Upper lobe of left lung (tissue), 6 donors: ENCODE results near the gene APOOL. TPM values are rescaled to one million over a fixed set of nuclear protein-coding genes. Genes with fewer than 3 reads are reported as not detected.
"Not testable (repeated sequence)": the region's sequence is repeated elsewhere in the genome, so short reads cannot be mapped to it uniquely, and the experiment has no call there.

ENCODE experiments used
- ATAC-seq, 2 donors: fragments of 200-7000 bp; cut with Tn5 transposase; one replicate each; pipeline ENCODE4 v1.9.1; 2022; ENCODE audit warnings: mild to moderate bottlenecking in 2 of 2, moderate library complexity in 2 of 2; ENCODE audit not compliant: low FRiP score in 2 of 2
- DNase-seq, 2 donors: peaks; one replicate each; pipeline ENCODE4 v3.0.0-alpha.2; 2019 to 2020
- H3K27ac ChIP-seq, 4 donors: fragments of 200-600 bp; sonication (generic); one replicate each; pipeline ENCODE4 v1.5.1; 2016 to 2019
- H3K27me3 ChIP-seq, 4 donors: fragments of 200-600 bp; sonication (generic); one replicate each; pipeline ENCODE4 v1.5.1; 2017 to 2019
- H3K36me3 ChIP-seq, 4 donors: fragments of 200-600 bp; sonication (generic); one replicate each; pipeline ENCODE4 v1.5.1; 2016 to 2019
- H3K4me1 ChIP-seq, 4 donors: fragments of 200-600 bp; sonication (generic); one replicate each; pipeline ENCODE4 v1.5.1; 2018 to 2019
- H3K4me3 ChIP-seq, 4 donors: fragments of 200-600 bp; sonication (generic); one replicate each; pipeline ENCODE4 v1.5.1; 2017 to 2019; ENCODE audit warnings: mild to moderate bottlenecking in 2 of 4, moderate library complexity in 1 of 4
- H3K9me3 ChIP-seq, 4 donors: fragments of 200-600 bp; sonication (generic); one replicate each; pipeline ENCODE4 v1.5.1; 2018 to 2019
- EP300 ChIP-seq, 4 donors: sonication (generic); formaldehyde crosslinking; IDR thresholded peaks; one replicate each; pipeline ENCODE4 v1.5.1; 2017; ENCODE audit warnings: antibody characterized with exemption in 4 of 4, control low read depth in 2 of 4
- POLR2A ChIP-seq, 4 donors: fragments of 450-650 bp; IDR thresholded peaks; one replicate each; pipeline ENCODE4 v1.5.1; 2016 to 2017; ENCODE audit warnings: antibody characterized with exemption in 4 of 4, mild to moderate bottlenecking in 2 of 4
- POLR2AphosphoS5 ChIP-seq, 2 donors: sonication (generic); formaldehyde crosslinking; IDR thresholded peaks; one replicate each; pipeline ENCODE4 v1.5.1; 2017; ENCODE audit warnings: antibody characterized with exemption in 2 of 2
- WGBS, 2 donors: methylation state at CpG; one replicate each; pipeline ENCODE4 v1.1.5; 2017 to 2018; 5-methylcytosine and 5-hydroxymethylcytosine counted together
- total RNA-seq, 6 donors: library from RNA; depleted of rRNA in 4 of 6; stranded (reverse); fragments of >200 nt in 4 of 6; gene quantifications; one replicate each; pipeline versions ENCODE4 v1.1.0 to v1.2.1, GENCODE V29; 2016 to 2021
- TF ChIP-seq, protein P1 (sequence below), 6 experiments: fragments of 450-650 bp in 4 of 6; fragments of 200-600 bp in 2 of 6; sonication (generic) in 2 of 6; IDR thresholded peaks; one replicate each; pipeline ENCODE4 v1.5.1; 2016 to 2019; ENCODE audit warnings: antibody characterized with exemption in 6 of 6
- donor health status: DM: no; HTN: no; CAD: no; lungs with moderate emphysema.
- donor health status: DM: no; HTN: yes; CAD: no; lungs with severe emphysema.

The APOOL gene
- total RNA-seq, 6 donors from 2014 or later = 3.8 to 17.0 (median 11.6) TPM

DNA sequence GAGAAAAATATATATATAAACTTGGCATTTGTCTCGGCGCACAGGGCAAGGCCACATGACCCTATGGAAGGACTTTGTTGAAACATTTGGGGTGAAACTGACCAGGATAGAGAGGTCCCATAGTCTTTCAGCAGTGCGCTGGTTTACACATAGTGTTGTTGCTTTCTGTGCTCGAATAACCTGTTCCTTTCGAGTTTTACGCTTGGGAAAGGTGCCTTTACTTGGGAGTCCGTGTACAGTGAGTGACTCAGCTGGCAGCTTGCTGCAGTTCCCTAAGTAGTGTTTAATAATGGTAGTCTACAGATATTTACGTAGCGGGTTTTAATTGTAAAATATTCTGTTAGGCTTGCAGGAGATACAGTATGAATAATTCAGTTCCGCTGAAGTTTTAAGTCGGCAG is 578 bp downstream of the APOOL start:
- Histone ChIP-seq H3K27ac (peak overlapping the region; percentile 38 to 69 (median 59)), H3K4me3 (peak overlapping the region; percentile 42 to 69 (median 56)), H3K4me1 (peaks cover 0 to 4% (median 0%) of the 10 kb centered on the region in 4 donors), H3K9me3 (no peaks in the 10 kb centered on the region), H3K36me3 (no peaks in the 10 kb centered on the region), H3K27me3 (no peaks in the 10 kb centered on the region)
- 6 to 42% methylated on average over 11 of the region's 11 CpGs for WGBS, 2 donors
- ATAC-seq (peak in 1 of 2 donors; percentile 11), DNase-seq (no peak)
- TF ChIP-seq, protein P1, sequence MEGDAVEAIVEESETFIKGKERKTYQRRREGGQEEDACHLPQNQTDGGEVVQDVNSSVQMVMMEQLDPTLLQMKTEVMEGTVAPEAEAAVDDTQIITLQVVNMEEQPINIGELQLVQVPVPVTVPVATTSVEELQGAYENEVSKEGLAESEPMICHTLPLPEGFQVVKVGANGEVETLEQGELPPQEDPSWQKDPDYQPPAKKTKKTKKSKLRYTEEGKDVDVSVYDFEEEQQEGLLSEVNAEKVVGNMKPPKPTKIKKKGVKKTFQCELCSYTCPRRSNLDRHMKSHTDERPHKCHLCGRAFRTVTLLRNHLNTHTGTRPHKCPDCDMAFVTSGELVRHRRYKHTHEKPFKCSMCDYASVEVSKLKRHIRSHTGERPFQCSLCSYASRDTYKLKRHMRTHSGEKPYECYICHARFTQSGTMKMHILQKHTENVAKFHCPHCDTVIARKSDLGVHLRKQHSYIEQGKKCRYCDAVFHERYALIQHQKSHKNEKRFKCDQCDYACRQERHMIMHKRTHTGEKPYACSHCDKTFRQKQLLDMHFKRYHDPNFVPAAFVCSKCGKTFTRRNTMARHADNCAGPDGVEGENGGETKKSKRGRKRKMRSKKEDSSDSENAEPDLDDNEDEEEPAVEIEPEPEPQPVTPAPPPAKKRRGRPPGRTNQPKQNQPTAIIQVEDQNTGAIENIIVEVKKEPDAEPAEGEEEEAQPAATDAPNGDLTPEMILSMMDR (IDR thresholded peaks at IDR 0.05) = no peak
- no peak for TF ChIP-seq POLR2A (IDR thresholded peaks at IDR 0.05)
- no peak for TF ChIP-seq POLR2AphosphoS5 (IDR thresholded peaks at IDR 0.05)
- no peak for TF ChIP-seq EP300 (IDR thresholded peaks at IDR 0.05)

DNA sequence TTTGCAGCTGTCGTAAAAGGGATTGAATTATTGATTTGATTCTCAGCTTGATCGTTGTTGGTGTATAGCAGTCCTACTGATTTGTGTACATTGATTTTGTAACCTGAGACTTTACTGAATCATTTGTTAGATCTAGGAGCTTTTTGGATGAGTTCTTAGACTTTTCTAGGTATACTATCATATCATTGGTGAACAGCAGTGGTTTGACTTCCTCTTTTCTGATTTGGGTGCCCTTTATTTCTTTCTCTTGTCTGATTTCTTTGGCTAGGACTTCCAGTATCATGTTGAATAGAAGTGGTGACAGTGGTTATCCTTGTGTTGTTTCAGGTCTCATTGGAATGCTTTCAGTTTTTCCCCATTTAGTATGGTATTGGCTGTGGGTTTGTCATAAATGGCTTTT is 8.4 kb downstream of the APOOL start:
- H3K27me3 ChIP-seq = no peaks in the 10 kb centered on the region
- no peaks in the 10 kb centered on the region for H3K9me3 ChIP-seq
- no peak for ATAC-seq
- DNase-seq = no peak
- no peaks in the 10 kb centered on the region for H3K36me3 ChIP-seq
- no peaks in the 10 kb centered on the region for H3K4me1 ChIP-seq
- H3K27ac ChIP-seq = no peak overlapping the region
- H3K4me3 ChIP-seq = no peak overlapping the region
- 94 to 95% methylated on average over 2 of the region's 2 CpGs for WGBS, 2 donors
- no peak for TF ChIP-seq POLR2A (IDR thresholded peaks at IDR 0.05)
- TF ChIP-seq, protein P1 (IDR thresholded peaks at IDR 0.05) = no peak
- no peak for TF ChIP-seq POLR2AphosphoS5 (IDR thresholded peaks at IDR 0.05)
- no peak for TF ChIP-seq EP300 (IDR thresholded peaks at IDR 0.05)

DNA sequence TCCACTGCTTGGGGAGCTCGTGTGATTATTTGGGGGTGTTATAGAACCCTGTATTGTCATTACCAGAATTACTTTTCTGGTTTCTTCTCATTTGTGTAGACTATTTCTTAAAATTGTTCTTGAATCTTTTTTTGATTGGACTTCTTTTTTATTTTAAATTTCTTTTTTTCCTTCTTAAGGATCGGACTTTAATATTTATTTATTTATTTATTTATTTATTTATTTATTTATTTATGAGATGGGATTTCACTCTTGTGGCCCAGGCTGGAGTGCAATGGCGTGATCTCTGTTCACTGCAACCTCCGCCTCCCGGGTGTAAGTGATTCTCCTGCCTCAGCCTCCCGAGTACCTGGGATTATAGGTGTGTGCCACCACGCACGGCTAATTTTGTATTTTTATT is 11.7 kb downstream of the APOOL start:
- not testable (repeated sequence) for H3K36me3 ChIP-seq, DNase-seq, H3K4me3 ChIP-seq, ATAC-seq, H3K9me3 ChIP-seq, H3K27ac ChIP-seq, H3K4me1 ChIP-seq, H3K27me3 ChIP-seq
- 89 to 98% methylated on average over 8 of the region's 8 CpGs for WGBS, 2 donors

GRCh38 chrX:85017721-85018120 is 14.0 kb downstream of the APOOL start:
- Histone ChIP-seq H3K36me3 (no peaks in the 10 kb centered on the region), H3K9me3 (no peaks in the 10 kb centered on the region), H3K4me1 (no peaks in the 10 kb centered on the region), H3K4me3 (no peak overlapping the region), H3K27ac (no peak overlapping the region), H3K27me3 (no peaks in the 10 kb centered on the region)
- DNase-seq (no peak), ATAC-seq (no peak)
- 83 to 87% methylated on average over 2 of the region's 2 CpGs for WGBS, 2 donors
- no peak for TF ChIP-seq EP300 (IDR thresholded peaks at IDR 0.05)
- TF ChIP-seq, protein P1 (IDR thresholded peaks at IDR 0.05) = no peak
- TF ChIP-seq POLR2AphosphoS5 (IDR thresholded peaks at IDR 0.05) = no peak
- TF ChIP-seq POLR2A (IDR thresholded peaks at IDR 0.05) = no peak

- no peak for TF ChIP-seq POLR2AphosphoS5 (IDR thresholded peaks at IDR 0.05)
- no peak for TF ChIP-seq EP300 (IDR thresholded peaks at IDR 0.05)
- TF ChIP-seq, protein P1 (IDR thresholded peaks at IDR 0.05) = no peak
- TF ChIP-seq POLR2A (IDR thresholded peaks at IDR 0.05) = no peak
- no peaks in the 10 kb centered on the region for H3K4me1 ChIP-seq
- H3K36me3 ChIP-seq = no peaks in the 10 kb centered on the region
- ATAC-seq (no peak), DNase-seq (no peak)
- 94 to 100% methylated on average over 1 of the region's 1 CpG for WGBS, 2 donors
- no peak overlapping the region for H3K4me3 ChIP-seq
- no peak overlapping the region for H3K27ac ChIP-seq
- H3K9me3 ChIP-seq = no peaks in the 10 kb centered on the region
- no peaks in the 10 kb centered on the region for H3K27me3 ChIP-seq
Observed at GRCh38 chrX:85018471-85018870, 14.8 kb downstream of the APOOL start.
